GM19328 (cell line): ENCODE data around the gene NEFH.

ENCODE experiments used
- ATAC-seq: cut with Tn5 transposase; IDR thresholded peaks from one replicate; pipeline ENCODE4 v1.9.1; 2021; ENCODE audit warnings: mild to moderate bottlenecking, moderate library complexity; ENCODE audit not compliant: unreplicated experiment

NEFH gene

GRCh38 chr22:29539105-29539504 lies 59.1 kb downstream of the NEFH start:
- ATAC-seq: no peak
